NCI-H2227 (cell line): ENCODE results near the gene ADPRHL1.
A peak's percentile ranks its signal among the peaks of the same experiment; 100 is the strongest.
"Not testable (repeated sequence)": the region's sequence is repeated elsewhere in the genome, so short reads cannot be mapped to it uniquely, and the experiment has no call there.

Experiments
- DNase-seq: peaks from one replicate; lab custom pipeline; 2025; ENCODE audit not compliant: unreplicated experiment; lab: John Stamatoyannopoulos, UW

Gene ADPRHL1

DNA sequence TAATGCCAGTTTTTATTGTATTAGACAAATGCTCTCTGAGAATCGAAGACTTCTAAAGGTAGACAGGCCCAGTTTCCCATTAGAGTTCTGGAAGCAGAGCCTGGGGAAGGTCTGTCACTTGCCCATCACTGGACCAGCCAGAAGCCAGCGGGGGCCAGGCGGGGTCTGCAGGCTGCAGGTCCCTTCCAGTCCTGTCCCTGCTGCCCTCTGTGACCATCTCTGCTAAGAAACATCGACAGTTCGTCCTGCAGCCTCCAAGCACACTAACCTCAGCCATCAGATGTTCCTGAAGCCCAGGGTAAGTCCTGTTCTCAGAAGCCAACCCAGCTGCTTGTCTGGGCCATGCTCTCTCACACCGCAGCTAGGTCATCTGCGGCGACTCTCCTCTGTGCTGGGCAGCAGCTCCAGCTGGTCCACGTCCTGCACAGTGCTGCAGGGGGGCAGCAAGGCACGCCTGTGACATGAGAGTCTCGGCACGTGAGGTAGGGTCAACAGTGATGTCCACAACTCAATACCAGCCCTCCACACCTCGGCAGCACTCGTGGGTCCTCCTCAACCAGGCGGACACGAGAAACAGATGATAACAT is 2.9 kb upstream of the ADPRHL1 start:
- DNase-seq, result no peak

DNA sequence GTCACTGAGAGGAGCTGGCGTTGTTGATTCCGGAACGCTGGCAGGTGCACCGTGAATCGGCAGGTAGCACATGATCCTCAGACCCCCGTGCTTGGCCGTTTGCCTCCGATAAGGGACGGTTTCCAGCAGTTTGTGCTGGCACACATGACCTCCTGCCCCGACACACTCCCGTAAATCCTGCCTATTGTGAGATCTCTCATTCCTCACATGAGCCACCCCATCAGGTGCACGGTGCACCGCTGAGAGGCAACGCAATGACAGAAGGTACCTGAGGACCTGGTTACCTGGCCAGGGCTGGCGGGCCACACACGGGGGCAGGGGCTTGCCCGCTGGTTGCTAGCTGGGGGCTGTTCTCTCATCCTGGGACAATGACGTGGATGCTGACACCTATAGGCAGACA is 2.1 kb upstream of the ADPRHL1 start:
- DNase-seq, result no peak

DNA sequence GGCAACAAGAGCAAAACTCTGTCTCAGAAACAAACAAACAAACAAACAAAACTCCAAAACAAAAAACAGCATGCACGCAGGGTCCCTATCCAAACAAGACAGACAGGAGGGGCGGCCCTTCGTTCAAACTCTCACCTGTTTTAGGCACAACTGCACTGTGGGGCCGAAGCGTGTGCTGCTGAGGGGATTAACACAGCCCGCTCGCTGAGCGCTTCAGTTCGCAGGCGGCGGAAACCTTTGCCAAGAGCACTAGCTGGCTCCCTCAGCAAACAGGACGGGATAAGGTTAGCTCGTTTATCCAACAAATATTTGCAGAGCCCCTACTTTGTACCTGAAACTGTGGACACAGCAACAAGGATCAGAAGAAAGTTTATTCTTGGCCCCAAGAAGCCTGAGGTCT is 1.6 kb upstream of the ADPRHL1 start:
- DNase-seq, result no peak

DNA sequence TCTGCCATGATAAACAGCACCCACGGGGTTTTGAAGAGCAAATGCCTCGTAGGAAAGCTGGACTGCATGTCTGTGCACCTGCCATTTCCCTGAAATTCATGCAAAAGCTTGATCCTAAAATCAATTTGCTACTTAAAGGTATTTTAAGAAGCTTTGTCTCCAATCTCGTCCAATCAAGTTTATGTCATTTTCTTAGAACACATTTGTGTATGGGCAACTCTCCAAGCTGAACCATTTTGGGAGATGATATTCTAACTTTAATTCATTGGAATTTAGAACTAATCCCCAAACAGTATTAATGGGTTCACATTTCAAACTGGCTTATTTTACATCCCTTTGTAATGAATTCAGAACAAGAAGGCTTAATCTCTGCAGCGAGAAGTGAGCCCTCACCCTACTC is 822 bp downstream of the ADPRHL1 start:
- no peak for DNase-seq

DNA sequence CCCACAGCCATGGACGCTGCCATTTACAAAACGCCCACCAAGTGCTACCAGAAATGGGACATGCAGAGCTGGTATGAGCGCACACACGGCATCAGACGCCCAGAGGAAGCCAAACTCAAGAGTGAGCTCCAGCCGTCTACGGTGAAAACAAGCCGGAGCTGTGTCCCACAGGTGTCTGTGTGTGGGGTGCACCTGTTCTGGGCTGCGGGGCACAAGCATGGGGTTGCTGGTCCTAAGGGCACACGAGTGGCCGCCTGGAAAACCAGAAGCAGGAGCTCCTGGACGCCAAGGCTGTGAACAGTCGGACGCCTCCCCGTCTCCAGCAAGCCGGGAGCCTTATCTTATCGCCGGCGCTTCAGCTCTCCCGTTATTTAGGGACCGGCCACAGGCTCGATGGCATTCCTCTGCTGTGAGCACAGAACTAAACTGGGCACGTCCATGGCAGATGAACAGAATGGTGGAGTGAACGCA is 1.3 kb downstream of the ADPRHL1 start:
- DNase-seq, result no peak

DNA sequence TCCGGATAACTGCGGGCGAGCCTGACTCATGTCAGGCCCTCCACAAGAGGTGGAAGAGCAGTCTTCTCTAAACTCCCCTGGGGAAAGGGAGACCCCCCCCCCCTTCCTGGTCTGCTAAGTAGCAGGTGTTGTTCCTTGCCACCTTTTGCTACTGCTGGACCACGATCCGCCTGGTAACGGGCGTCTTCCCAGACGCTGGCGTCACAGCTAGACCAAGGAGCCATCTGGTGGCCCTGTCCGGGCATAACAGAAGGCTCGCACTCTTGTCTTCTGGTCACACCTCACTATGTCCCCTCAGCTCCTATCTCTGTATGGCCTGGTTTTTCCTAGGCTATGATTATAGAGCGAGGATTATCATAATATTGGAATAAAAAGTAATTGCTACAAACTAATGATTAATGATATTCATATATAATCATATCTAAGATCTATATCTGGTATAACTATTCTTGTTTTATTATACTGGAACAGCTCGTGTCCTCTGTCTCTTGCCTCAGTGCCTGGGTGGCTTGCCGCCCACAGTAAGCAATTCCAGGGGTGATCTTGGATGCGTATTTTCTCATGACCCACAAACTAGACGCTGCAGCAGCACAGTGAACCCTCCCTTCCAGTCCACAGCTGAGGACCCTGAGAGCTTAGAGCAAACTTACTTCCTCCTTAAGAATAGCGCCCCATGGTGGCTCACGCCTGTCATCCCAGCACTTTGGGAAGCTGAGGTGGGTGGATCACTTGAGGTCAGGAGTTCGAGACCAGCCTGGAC is 2.2 kb downstream of the ADPRHL1 start:
- peak; percentile 52 for DNase-seq

DNA sequence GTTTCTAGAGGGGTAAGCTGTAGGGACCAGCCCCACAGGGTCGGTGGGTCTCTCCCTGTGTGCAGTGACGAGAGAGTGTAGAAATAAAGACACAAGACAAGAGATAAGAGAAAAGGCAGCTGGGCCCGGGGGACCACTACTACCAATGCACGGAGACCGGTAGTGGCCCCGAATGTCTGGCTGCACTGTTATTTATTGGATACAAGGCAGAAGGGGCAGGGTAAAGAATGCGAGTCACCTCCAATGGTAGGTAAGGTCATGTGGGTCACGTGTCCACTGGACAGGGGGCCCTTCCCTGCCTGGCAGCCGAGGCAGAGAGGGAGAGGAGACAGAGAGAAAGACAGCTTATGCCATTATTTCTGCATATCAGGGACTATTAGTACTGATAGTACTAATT is 2.9 kb downstream of the ADPRHL1 start:
- not testable (repeated sequence) for DNase-seq

DNA sequence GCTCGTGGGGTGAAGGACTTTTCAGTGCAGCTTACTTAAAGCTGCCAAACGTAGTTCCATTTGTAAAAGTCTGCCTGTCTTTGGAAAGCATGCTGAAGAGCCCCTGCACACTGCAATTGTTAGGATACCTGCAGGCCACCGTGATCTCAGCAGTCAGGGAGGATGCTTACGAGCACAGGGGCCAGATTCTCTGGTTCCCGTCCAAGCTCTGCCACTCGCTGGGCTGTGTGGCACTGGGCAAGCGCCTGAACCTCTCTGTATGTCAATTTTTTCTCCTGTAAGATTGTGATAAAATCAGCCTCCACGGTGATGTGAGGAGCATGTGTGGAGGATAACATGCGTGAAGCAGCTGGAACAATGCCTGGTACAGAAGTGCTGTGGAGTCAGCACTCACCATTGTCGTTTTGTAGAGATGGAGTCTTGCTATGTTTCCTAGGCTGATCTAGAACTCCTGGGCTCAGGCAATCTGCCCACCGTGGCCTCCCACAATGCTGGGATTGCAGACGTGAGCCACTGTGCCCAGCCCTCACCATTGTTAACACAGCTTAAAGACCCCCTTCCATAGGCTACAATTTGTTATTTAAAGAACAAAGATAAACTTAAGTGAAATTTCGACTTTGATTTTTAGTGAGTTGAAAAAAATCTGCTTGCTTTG is 3.5 kb downstream of the ADPRHL1 start:
- DNase-seq, result no peak

DNA sequence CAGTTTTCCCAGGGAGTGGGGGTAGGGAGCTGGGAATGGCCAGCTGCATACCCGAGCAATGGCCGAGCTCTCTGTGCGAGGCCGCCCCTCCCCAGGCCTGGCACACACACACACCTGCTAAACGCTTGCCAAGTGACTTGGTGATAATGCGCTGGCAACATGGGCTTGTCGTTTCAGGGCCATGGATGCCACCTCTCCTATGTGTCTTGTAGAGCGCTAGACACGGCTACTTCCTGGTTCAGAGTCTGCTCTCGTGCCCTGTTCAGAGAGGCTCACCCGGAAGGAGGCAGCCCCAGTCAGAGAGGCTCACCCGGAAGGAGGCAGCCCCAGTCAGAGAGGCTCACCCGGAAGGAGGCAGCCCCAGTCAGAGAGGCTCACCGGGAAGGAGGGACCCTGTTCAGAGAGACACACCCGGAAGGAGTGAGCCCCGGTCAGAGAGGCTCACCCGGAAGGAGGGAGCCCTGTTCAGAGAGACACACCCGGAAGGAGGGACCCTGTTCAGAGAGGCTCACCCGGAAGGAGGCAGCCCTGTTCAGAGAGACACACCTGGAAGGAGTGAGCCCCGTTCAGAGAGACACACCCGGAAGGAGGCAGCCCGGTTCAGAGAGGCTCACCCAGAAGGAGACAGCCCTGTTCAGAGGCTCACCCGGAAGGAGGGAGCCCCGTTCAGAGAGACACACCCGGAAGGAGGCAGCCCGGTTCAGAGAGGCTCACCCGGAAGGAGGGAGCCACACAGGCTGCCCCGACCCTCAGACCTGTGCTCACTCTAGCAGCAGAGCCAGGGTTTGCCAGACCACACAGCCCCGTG is 4.2 kb downstream of the ADPRHL1 start:
- DNase-seq, result peak; percentile 92

DNA sequence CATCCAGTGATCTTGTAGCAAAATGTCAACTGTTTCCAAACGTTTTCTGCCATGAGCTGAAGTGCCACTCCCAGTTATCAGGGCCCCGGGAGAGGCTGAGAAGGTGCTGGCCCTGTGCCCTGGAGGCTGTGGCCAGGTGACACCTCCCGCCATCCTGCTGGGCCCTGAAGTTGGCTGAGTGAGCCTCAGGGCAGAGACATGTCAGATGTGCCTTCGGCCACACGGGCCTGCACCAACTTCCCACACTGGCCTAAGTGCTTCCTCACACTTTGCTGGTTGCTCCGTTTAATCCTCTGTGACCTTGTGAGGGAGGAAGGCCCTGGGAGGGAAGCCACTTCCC is 4.8 kb downstream of the ADPRHL1 start:
- DNase-seq, result no peak

DNA sequence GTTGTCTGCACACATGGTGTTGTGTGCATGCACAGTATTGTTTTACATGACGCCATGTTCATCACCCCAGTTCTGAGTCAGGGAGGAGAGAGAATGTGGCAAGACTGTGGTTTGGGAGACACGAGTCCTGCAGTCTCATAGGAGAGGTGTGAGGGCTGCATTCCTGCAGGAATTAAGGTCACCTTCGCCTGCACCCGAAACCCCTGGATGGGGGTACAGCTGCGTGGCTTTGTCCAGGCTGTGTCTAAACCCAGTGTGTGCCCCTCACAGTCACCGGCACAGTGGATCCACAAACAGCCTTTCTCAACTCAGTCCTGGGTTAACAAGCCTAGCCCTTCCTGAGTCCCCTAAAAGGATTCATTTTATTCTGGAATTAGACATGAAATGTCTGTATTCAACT is 5.7 kb downstream of the ADPRHL1 start:
- DNase-seq, result no peak

DNA sequence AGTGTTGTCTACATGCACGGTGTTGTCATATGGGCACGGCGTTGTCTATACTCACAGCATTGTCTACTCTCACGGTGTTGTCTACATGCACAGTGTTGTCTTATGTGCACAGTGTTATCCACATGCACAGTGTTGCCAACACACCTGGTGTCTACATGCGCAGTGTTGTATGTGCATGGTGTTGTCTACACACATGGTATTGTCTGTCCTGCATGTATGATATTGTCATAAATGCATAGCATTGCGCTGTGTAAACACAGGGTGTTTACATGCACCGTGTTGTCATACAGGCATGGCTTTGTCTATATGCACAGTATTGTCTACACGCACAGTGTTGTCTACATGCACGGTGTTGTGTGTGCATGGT is 6.8 kb downstream of the ADPRHL1 start:
- no peak for DNase-seq

DNA sequence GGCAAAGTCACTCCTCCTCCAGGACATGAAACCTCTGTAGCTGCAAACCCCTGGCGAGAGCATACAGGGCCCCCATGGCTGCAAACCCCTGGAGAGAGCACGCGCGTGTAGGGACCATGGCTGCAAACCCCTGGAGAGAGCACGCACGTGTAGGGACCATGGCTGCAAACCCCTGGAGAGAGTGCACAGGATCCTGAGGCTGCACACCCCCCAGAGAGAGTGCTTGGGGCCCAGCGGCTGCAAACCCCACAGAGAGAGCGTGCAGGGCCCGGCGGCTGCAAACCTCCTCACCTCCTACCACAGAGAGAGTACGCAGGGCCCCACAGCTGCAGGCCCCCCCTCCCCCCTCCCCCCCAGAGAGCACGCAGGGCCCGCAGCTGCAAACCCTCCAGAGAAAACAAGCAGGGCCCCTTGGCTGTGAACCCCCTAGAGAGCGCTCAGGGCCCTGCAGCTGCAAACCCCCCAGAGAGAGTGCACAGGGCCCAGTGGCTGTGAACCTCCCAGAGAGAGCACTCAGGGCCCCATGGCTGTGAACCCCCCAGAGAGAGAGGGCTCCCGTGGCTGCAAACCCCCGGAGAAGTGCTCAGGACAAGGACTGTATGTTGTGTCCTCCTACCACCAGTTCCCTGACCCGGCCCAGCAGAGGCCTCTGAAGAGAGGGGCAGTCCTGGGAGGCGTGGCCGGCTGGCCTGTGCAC is 7.3 kb downstream of the ADPRHL1 start:
- no peak for DNase-seq

DNA sequence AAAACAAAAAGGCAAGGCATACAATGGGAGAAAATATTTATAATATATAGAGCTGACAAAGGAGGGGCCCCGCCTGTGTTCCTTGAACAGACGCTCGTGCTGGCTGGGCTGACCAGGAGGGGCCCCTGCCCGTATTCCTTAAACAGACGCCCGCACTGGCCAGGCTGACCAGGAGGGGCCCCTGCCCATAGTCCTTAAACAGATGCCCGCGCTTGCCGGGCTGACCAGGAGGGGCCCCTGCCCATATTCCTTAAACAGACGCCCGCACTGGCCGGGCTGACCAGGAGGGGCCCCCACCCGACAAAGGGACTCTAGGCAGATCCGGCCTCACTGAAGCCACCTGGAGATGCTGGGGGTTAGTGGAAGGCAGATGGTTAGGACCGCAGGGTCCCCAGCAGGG is 9.3 kb downstream of the ADPRHL1 start:
- DNase-seq, result no peak

DNA sequence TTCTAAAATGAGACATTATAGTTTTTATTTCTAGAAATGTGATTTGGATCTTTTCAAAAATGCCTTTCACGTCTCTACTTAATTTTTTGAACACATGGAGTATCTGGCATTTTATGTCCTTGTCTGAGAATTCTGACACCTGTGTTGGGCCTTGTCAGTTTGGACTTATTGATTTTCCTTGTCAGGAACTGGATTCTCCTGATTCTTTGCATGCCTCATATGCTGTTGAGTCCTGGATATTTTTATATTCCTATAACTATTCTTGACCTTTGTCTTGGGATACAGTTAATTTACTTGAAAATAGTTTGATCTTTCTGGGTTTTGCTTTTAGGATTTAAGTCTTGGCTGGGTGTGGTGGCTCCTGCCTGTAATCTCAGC is 10.3 kb downstream of the ADPRHL1 start:
- no peak for DNase-seq

DNA sequence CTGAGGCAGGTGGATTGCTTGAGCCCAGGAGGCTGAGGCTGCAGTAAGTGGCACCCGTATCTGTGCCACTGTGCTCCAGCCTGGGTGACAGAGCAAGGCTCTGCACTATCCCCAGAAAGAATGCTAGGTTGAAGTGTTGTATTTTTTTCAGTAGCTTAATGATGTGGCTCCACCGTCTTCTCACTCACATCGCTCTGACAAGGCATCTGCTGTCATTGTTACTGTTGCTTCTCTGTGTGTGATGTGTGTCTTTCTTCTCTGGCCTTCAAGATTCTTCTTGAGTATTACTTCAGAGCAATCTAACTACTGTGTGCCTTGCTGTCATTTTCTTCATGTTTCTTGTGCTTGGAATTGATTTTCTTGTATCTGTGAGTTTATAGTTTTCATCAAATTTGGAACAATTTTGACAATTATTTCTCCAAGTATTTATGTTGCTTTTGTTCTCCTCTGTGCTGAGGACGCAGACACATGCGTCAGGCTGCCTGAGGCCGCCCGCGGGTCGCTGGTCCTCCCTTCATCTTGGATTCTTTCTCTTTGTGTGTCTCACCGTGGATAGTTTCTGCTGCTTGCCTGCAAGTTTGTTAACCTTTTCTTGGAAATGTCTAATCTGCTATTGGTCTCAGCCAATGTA is 10.8 kb downstream of the ADPRHL1 start:
- DNase-seq, result no peak

DNA sequence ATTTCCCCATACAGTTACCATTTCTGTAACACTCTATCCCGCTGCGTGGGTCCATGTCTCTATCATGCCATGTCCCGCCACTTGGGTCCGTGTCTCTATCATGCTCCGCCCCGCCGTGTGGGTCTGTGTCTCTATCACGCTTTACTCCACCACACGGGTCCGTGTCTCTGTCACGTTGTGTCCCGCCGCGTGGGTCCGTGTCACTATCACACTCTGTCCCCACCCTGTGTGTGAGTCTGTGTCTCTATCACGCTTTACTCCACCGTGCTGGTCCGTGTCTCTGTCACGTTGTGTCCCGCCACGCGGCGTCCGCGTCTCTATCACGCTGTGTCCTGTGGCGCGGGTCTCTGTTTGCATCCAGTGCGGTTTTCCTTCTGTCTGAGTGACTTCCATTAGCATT is 11.6 kb downstream of the ADPRHL1 start:
- DNase-seq, result no peak

DNA sequence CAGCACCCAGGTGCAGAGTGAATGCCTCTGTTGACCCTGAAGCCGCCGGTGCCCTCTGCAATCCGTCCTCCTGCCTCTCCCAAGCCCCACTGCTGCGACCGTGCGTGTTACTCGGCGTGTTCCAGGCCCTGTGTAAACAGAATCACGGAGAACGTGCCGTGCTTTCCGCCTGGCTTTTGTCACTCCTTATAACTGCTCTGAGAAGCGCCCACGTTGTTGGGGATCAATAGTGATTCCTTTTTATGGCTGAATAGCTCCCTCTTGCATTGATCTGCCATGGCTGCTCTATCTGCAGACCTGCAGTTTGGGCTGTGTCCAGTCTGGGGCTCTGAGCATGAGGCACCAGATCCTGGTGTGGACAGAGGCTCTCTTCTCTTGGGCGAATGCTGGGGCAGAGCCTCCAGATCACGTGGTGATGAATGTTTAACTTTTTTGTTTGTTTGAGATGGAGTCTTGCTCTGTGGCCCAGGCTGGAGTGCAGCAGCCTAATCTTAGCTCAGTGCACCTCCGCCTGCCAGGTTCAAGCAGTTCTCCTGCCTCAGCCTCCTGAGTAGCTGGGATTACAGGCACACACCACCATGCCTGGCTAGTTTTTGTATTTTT is 15.8 kb downstream of the ADPRHL1 start:
- no peak for DNase-seq

DNA sequence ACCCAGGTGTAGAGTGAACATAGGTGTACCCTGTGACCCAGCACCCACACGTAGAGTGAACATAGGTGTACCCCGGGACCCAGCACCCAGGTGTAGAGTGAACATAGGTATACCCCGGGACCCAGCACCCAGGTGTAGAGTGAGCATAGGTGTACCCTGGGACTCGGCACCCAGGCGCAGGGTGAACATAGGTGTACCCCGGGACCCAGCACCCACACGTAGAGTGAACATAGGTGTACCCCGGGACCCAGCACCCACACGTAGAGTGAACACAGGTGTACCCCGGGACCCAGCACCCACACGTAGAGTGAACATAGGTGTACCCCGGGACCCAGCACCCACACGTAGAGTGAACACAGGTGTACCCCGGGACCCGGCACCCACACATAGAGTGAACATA is 16.4 kb downstream of the ADPRHL1 start:
- DNase-seq, result not testable (repeated sequence)

DNA sequence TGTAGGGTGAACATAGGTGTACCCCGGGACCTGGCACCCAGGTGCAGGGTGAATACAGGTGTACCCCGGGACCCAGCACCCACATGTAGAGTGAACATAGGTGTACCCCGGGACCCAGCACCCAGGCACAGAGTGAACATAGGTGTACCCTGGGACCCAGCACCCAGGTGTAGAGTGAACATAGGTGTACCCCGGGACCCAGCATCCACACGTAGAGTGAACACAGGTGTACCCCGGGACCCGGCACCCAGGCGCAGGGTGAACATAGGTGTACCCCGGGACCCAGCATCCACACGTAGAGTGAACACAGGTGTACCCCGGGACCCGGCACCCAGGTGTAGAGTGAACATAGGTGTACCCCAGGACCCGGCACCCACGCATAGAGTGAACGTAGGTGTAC is 17.4 kb downstream of the ADPRHL1 start:
- DNase-seq, result not testable (repeated sequence)
